Hepatocyte (in vitro differentiated cells): ENCODE measurements around the gene CPNE4. TPM values are rescaled to one million over a fixed set of nuclear protein-coding genes. Genes with fewer than 3 reads are reported as not detected.

ENCODE experiments used
- DNase-seq: peaks from one replicate; pipeline ENCODE4 v3.0.0-alpha.2; 2016; ENCODE audit warnings: low spot score
- H2AFZ ChIP-seq: fragments of 200-600 bp; sonication (generic); 2 replicates; pipeline ENCODE4 v1.6.0; 2016; ENCODE audit warnings: antibody characterized with exemption, mild to moderate bottlenecking
- H3K27ac ChIP-seq: fragments of 200-600 bp; sonication (generic); 2 replicates; pipeline ENCODE4 v1.5.1; 2016; ENCODE audit warnings: mild to moderate bottlenecking
- H3K27me3 ChIP-seq: fragments of 200-600 bp; sonication (generic); 2 replicates; pipeline ENCODE4 v1.6.1; 2016
- H3K36me3 ChIP-seq: fragments of 200-600 bp; sonication (generic); replicated peaks from 2 replicates; pipeline ENCODE4 v1.5.1; 2016; ENCODE audit warnings: low read depth; ENCODE audit not compliant: insufficient read depth
- H3K4me1 ChIP-seq: fragments of 200-600 bp; sonication (generic); 2 replicates; pipeline ENCODE4 v1.5.1; 2016; ENCODE audit warnings: mild to moderate bottlenecking, moderate library complexity; ENCODE audit not compliant: insufficient read depth
- H3K4me2 ChIP-seq: fragments of 200-600 bp; sonication (generic); 2 replicates; pipeline ENCODE4 v1.6.0; 2016
- H3K4me3 ChIP-seq: fragments of 200-600 bp; sonication (generic); 2 replicates; pipeline ENCODE4 v1.5.1; 2016; ENCODE audit warnings: mild to moderate bottlenecking
- H3K79me2 ChIP-seq: fragments of 200-600 bp; sonication (generic); 2 replicates; pipeline ENCODE4 v1.6.0; 2017; ENCODE audit warnings: mild to moderate bottlenecking
- H3K9me2 ChIP-seq: fragments of 200-600 bp; sonication (generic); replicated peaks from 2 replicates; pipeline ENCODE4 v1.6.0; 2017; ENCODE audit warnings: mild to moderate bottlenecking; ENCODE audit not compliant: insufficient read depth
- H3K9me3 ChIP-seq: fragments of 200-600 bp; sonication (generic); 2 replicates; pipeline ENCODE4 v1.5.1; 2016; ENCODE audit warnings: low read depth, mild to moderate bottlenecking
- H4K20me1 ChIP-seq: fragments of 200-600 bp; sonication (generic); 2 replicates; pipeline ENCODE4 v1.6.0; 2016; ENCODE audit warnings: mild to moderate bottlenecking; ENCODE audit not compliant: insufficient read depth, poor library complexity, severe bottlenecking
- CTCF ChIP-seq: fragments of 200-600 bp; sonication (generic); IDR thresholded peaks from 2 replicates; pipeline ENCODE4 v1.5.1; 2016; ENCODE audit warnings: antibody characterized with exemption, mild to moderate bottlenecking; ENCODE audit not compliant: poor library complexity
- EZH2 ChIP-seq: fragments of 200-600 bp; sonication (generic); IDR thresholded peaks from 2 replicates; pipeline ENCODE4 v1.6.1; 2016; ENCODE audit warnings: antibody characterized with exemption, mild to moderate bottlenecking, borderline replicate concordance
- EZH2phosphoT487 ChIP-seq: fragments of 200-600 bp; sonication (generic); IDR thresholded peaks from one replicate; pipeline ENCODE4 v1.6.1; 2018; ENCODE audit warnings: antibody characterized with exemption, mild to moderate bottlenecking, low read depth, moderate library complexity; ENCODE audit not compliant: unreplicated experiment, severe bottlenecking
- WGBS: methylation state at CpG from one replicate; pipeline ENCODE4 v1.1.6; 2016; ENCODE audit warnings: low lambda C conversion rate; ENCODE audit errors: missing lambda C conversion rate; 5-methylcytosine and 5-hydroxymethylcytosine counted together
- polyA plus RNA-seq: library from polyadenylated mRNA; unstranded; fragments of >200 nt; fragmentation: Nextera tagmentation; extraction: Ambion mirVana; gene quantifications from 2 replicates; pipeline ENCODE4 v1.2.1, GENCODE V29; 2016
- total RNA-seq: library from RNA; depleted of rRNA; stranded (reverse); fragments of >200 nt; gene quantifications from 2 replicates; pipeline ENCODE4 v1.2.3, GENCODE V29; 2014

Gene CPNE4
- total and polyA plus RNA-seq, 2 experiments from 2014 or later, result 0.37 to 0.52 TPM

- no peaks in the 10 kb centered on the region for H3K79me2 ChIP-seq
- no peaks in the 10 kb centered on the region for H4K20me1 ChIP-seq
- no peak overlapping the region for H3K4me3 ChIP-seq
- H3K36me3 ChIP-seq, result no peaks in the 10 kb centered on the region
- no peak overlapping the region for H3K4me2 ChIP-seq
- no peaks in the 10 kb centered on the region for H3K9me2 ChIP-seq
- H3K27me3 ChIP-seq, result peaks cover 8% of the 10 kb centered on the region
- TF ChIP-seq EZH2 (no peak), EZH2phosphoT487 (no peak), CTCF (no peak)
- H3K4me1 ChIP-seq, result no peaks in the 10 kb centered on the region
- DNase-seq, result no peak
- H3K27ac ChIP-seq, result no peak overlapping the region
- no peak overlapping the region for H2AFZ ChIP-seq
- WGBS, result 71% methylated on average over 1 of the region's 1 CpG
- H3K9me3 ChIP-seq, result no peaks in the 10 kb centered on the region
Observed at GRCh38 chr3:131547585-131547984, 487.2 kb downstream of the CPNE4 start.

GRCh38 chr3:131546441-131546840 is 488.4 kb downstream of the CPNE4 start:
- Histone ChIP-seq H3K4me2 (no peak overlapping the region), H3K9me3 (no peaks in the 10 kb centered on the region), H3K27ac (no peak overlapping the region), H3K4me1 (no peaks in the 10 kb centered on the region), H3K9me2 (no peaks in the 10 kb centered on the region), H2AFZ (no peak overlapping the region), H3K36me3 (no peaks in the 10 kb centered on the region), H3K27me3 (peaks cover 8% of the 10 kb centered on the region), H3K4me3 (no peak overlapping the region), H3K79me2 (no peaks in the 10 kb centered on the region), H4K20me1 (no peaks in the 10 kb centered on the region)
- TF ChIP-seq CTCF (no peak), EZH2 (no peak)
- DNase-seq, result no peak

GRCh38 chr3:131544557-131544956 is 490.3 kb downstream of the CPNE4 start:
- no peak overlapping the region for H3K27ac ChIP-seq
- H3K79me2 ChIP-seq, result no peaks in the 10 kb centered on the region
- H3K36me3 ChIP-seq, result no peaks in the 10 kb centered on the region
- no peaks in the 10 kb centered on the region for H4K20me1 ChIP-seq
- no peaks in the 10 kb centered on the region for H3K4me1 ChIP-seq
- peaks cover 3% of the 10 kb centered on the region for H3K27me3 ChIP-seq
- H3K4me3 ChIP-seq, result no peak overlapping the region
- H3K4me2 ChIP-seq, result no peak overlapping the region
- 73% methylated on average over 2 of the region's 2 CpGs for WGBS
- no peaks in the 10 kb centered on the region for H3K9me2 ChIP-seq
- DNase-seq, result no peak
- no peak overlapping the region for H2AFZ ChIP-seq
- no peak for TF ChIP-seq CTCF
- TF ChIP-seq EZH2, result no peak
- no peak for TF ChIP-seq EZH2phosphoT487
- H3K9me3 ChIP-seq, result no peaks in the 10 kb centered on the region

- Histone ChIP-seq H3K27me3 (peaks cover under 1% of the 10 kb centered on the region), H3K4me2 (no peak overlapping the region), H3K79me2 (no peaks in the 10 kb centered on the region), H3K9me3 (no peaks in the 10 kb centered on the region), H3K4me1 (no peaks in the 10 kb centered on the region), H3K9me2 (no peaks in the 10 kb centered on the region), H3K27ac (no peak overlapping the region), H3K4me3 (no peak overlapping the region), H3K36me3 (no peaks in the 10 kb centered on the region), H2AFZ (no peak overlapping the region), H4K20me1 (no peaks in the 10 kb centered on the region)
- DNase-seq, result peak; percentile 67
- no peak for TF ChIP-seq CTCF
- TF ChIP-seq EZH2phosphoT487, result no peak
- TF ChIP-seq EZH2, result no peak
Observed at GRCh38 chr3:131543714-131544113, 491.1 kb downstream of the CPNE4 start.
